ENCODE measurements around the gene EIF4H. TPM values are rescaled to one million over a fixed set of nuclear protein-coding genes. Genes with fewer than 3 reads are reported as not detected.

The EIF4H gene
- total and polyA plus RNA-seq, 2 donors (not counting 1 experiment from before 2014, with no cell fraction given), result 127 to 199 TPM

DNA sequence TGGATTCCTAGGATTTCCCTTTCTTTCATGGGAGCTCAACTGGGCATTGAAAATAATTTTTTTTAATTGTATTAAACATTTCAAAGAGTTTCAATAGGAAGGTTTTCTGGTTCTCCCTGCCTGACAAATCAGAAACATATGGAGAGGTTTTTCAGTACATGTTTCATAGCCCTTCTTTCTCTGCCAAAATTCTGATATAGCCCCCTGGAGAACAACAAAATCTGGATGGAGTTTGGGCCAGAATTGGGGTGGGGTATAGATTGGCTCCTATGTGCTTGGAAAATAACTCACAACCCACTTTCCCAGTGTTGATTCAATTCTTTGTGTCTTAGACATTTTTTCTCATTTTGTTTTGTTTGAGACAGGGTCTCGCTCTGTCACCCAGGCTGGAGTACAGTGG lies 24.6 kb upstream of the EIF4H start:
- no peaks in the 10 kb centered on the region for H3K4me1 ChIP-seq (ENCODE audit: control insufficient read depth in 2 of 2, insufficient read depth in 2 of 2, low read length in 2 of 2)
- H3K4me3 ChIP-seq (ENCODE audit: control extremely low read depth in 1 of 5, extremely low read depth in 1 of 5, insufficient read depth in 1 of 5, low read depth in 2 of 5, low read length in 4 of 5), result no peak overlapping the region
- H3K27ac ChIP-seq (ENCODE audit: low read length in 2 of 2), result no peak overlapping the region
- Mint-ChIP-seq H3K4me3 (no peak overlapping the region), H3K4me1 (peaks cover 3% of the 10 kb centered on the region), H3K9me3 (ENCODE audit: insufficient read depth) (peaks cover 5% of the 10 kb centered on the region), H3K27ac (no peak overlapping the region), H3K27me3 (peaks cover 4% of the 10 kb centered on the region)
- H3K9me3 ChIP-seq (ENCODE audit: control extremely low read depth in 1 of 3, control insufficient read depth in 2 of 3, insufficient read depth in 1 of 3, low read length in 2 of 3), result peaks cover 0 to 9% (median 5%) of the 10 kb centered on the region in 3 donors
- no peak overlapping the region for H3K4me2 ChIP-seq (replicated peaks; ENCODE audit: low read depth, low read length, poor library complexity, severe bottlenecking)
- H3K27me3 ChIP-seq (replicated peaks in 1 of 4; ENCODE audit: control extremely low read depth in 1 of 4, control insufficient read depth in 3 of 4, insufficient read depth in 4 of 4, low read length in 3 of 4), result no peaks in the 10 kb centered on the region
- DNase-seq, result no peak
- WGBS (ENCODE audit: insufficient coverage), result 100% methylated on average over 1 of the region's 1 CpG
- intact Hi-C loops (cut with micrococcal nuclease), result no loop called here
- no peaks in the 10 kb centered on the region for H4K20me1 ChIP-seq (ENCODE audit: control insufficient read depth, insufficient read depth, low read length, poor library complexity, severe bottlenecking)
- ChIA-PET CTCF (interaction anchor here (0.7 to 1.8 kb wide), 3 partner anchors 8 to 82 kb away, joined by 3 to 5 read pairs (median 3); no protein-coding TSS in a partner anchor), POLR2A (no interaction called here)
- no peaks in the 10 kb centered on the region for H3K79me2 ChIP-seq (ENCODE audit: control insufficient read depth, insufficient read depth, low read length)
- no peak overlapping the region for H3K9ac ChIP-seq (ENCODE audit: low read length)
- TF ChIP-seq EZH2 (IDR thresholded peaks at IDR 0.05; ENCODE audit: borderline replicate concordance, insufficient read depth, low read depth, low read length, poor library complexity, severe bottlenecking), result no peak
- TF ChIP-seq, protein P1, sequence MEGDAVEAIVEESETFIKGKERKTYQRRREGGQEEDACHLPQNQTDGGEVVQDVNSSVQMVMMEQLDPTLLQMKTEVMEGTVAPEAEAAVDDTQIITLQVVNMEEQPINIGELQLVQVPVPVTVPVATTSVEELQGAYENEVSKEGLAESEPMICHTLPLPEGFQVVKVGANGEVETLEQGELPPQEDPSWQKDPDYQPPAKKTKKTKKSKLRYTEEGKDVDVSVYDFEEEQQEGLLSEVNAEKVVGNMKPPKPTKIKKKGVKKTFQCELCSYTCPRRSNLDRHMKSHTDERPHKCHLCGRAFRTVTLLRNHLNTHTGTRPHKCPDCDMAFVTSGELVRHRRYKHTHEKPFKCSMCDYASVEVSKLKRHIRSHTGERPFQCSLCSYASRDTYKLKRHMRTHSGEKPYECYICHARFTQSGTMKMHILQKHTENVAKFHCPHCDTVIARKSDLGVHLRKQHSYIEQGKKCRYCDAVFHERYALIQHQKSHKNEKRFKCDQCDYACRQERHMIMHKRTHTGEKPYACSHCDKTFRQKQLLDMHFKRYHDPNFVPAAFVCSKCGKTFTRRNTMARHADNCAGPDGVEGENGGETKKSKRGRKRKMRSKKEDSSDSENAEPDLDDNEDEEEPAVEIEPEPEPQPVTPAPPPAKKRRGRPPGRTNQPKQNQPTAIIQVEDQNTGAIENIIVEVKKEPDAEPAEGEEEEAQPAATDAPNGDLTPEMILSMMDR (IDR thresholded peaks at IDR 0.05), result no peak
- ATAC-seq (ENCODE audit: low read depth), result no peak
- no peak overlapping the region for H2AFZ ChIP-seq (ENCODE audit: insufficient read depth, low read depth, low read length, poor library complexity, severe bottlenecking)
- no peaks in the 10 kb centered on the region for H3K36me3 ChIP-seq (replicated peaks in 1 of 2; ENCODE audit: control extremely low read depth in 1 of 2, control insufficient read depth in 1 of 2, extremely low read depth in 1 of 2, insufficient read depth in 2 of 2, low read length in 1 of 2)

DNA sequence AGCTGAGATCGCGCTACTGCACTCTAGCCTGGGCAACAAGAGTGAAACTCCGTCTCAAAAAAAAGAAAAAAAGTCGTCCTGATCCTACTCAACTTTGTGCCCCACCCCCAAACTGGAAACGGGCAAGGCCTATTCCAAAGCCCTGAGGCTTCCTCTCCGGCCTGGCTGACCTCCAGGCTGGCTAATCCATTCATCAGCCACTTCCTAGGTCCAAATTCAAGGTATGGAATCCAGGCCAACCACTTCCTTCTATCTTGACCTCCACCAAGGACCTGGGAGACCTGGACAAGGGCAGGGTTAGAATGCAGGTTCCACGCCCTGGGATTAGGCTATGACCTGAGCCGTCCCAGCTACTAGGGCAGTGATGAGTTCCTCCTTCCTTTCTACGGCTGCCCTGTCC lies 20.4 kb upstream of the EIF4H start:
- DNase-seq (no peak), ATAC-seq (ENCODE audit: low read depth) (no peak)
- no peak overlapping the region for H3K4me2 ChIP-seq (replicated peaks; ENCODE audit: low read depth, low read length, poor library complexity, severe bottlenecking)
- no peak overlapping the region for H3K4me3 ChIP-seq (ENCODE audit: control extremely low read depth in 1 of 5, extremely low read depth in 1 of 5, insufficient read depth in 1 of 5, low read depth in 2 of 5, low read length in 4 of 5)
- WGBS (ENCODE audit: insufficient coverage), result 94% methylated on average over 8 of the region's 9 CpGs
- POLR2A ChIA-PET, result no interaction called here
- H3K79me2 ChIP-seq (ENCODE audit: control insufficient read depth, insufficient read depth, low read length), result no peaks in the 10 kb centered on the region
- H3K27ac Mint-ChIP-seq, result no peak overlapping the region
- intact Hi-C loops (cut with micrococcal nuclease), result no loop called here
- peaks cover 3% of the 10 kb centered on the region for H3K4me1 Mint-ChIP-seq
- no peaks in the 10 kb centered on the region for H3K9me3 Mint-ChIP-seq (ENCODE audit: insufficient read depth)
- TF ChIP-seq, protein P1 (IDR thresholded peaks at IDR 0.05), result no peak
- no peak for TF ChIP-seq EZH2 (IDR thresholded peaks at IDR 0.05; ENCODE audit: borderline replicate concordance, insufficient read depth, low read depth, low read length, poor library complexity, severe bottlenecking)
- H3K27me3 Mint-ChIP-seq, result peaks cover 4% of the 10 kb centered on the region
- H3K4me1 ChIP-seq (ENCODE audit: control insufficient read depth in 2 of 2, insufficient read depth in 2 of 2, low read length in 2 of 2), result no peaks in the 10 kb centered on the region
- CTCF ChIA-PET, result interaction anchor here (0.6 to 1.1 kb wide), 2 partner anchors 12 to 749 kb away, joined by 3 to 4 read pairs; no protein-coding TSS in a partner anchor
- H3K27me3 ChIP-seq (replicated peaks in 1 of 4; ENCODE audit: control extremely low read depth in 1 of 4, control insufficient read depth in 3 of 4, insufficient read depth in 4 of 4, low read length in 3 of 4), result no peaks in the 10 kb centered on the region
- H3K9ac ChIP-seq (ENCODE audit: low read length), result no peak overlapping the region
- H3K9me3 ChIP-seq (ENCODE audit: control extremely low read depth in 1 of 3, control insufficient read depth in 2 of 3, insufficient read depth in 1 of 3, low read length in 2 of 3), result no peaks in the 10 kb centered on the region
- H3K4me3 Mint-ChIP-seq, result no peak overlapping the region
- no peaks in the 10 kb centered on the region for H3K36me3 ChIP-seq (replicated peaks in 1 of 2; ENCODE audit: control extremely low read depth in 1 of 2, control insufficient read depth in 1 of 2, extremely low read depth in 1 of 2, insufficient read depth in 2 of 2, low read length in 1 of 2)
- no peaks in the 10 kb centered on the region for H4K20me1 ChIP-seq (ENCODE audit: control insufficient read depth, insufficient read depth, low read length, poor library complexity, severe bottlenecking)
- no peak overlapping the region for H3K27ac ChIP-seq (ENCODE audit: low read length in 2 of 2)
- H2AFZ ChIP-seq (ENCODE audit: insufficient read depth, low read depth, low read length, poor library complexity, severe bottlenecking), result no peak overlapping the region

Data from B cell (primary cell).